Right atrium auricular region (tissue), 2 donors: ENCODE measurements around the gene TRAF3. TPM values are rescaled to one million over a fixed set of nuclear protein-coding genes. Genes with fewer than 3 reads are reported as not detected.
"Not testable (repeated sequence)": the region's sequence is repeated elsewhere in the genome, so short reads cannot be mapped to it uniquely, and the experiment has no call there.

Experiments
- DNase-seq: peaks from one replicate; pipeline ENCODE4 v3.0.0-alpha.2; 2019; ENCODE audit warnings: low spot score
- H3K27ac ChIP-seq, 2 donors: fragments of 200-600 bp; sonication (generic); 1 replicate in 1 of 2; 2 replicates in 1 of 2; pipeline ENCODE4 v1.5.1; 2016 to 2019
- H3K27me3 ChIP-seq, 2 donors: fragments of 200-600 bp; sonication (generic); one replicate each; pipeline versions ENCODE4 v1.5.1 to v1.6.0; 2017 to 2019
- H3K36me3 ChIP-seq: fragments of 200-600 bp; sonication (generic); one replicate; pipeline ENCODE4 v1.5.1; 2016
- H3K4me1 ChIP-seq, 2 donors: fragments of 200-600 bp; sonication (generic); one replicate each; pipeline versions ENCODE4 v1.5.1 to v1.6.0; 2017 to 2019
- H3K4me3 ChIP-seq, 2 donors: fragments of 200-600 bp; sonication (generic); 1 replicate in 1 of 2; 2 replicates in 1 of 2; pipeline ENCODE4 v1.5.1; 2017 to 2019; ENCODE audit warnings: mild to moderate bottlenecking in 1 of 2, moderate library complexity in 1 of 2
- H3K9me3 ChIP-seq, 2 donors: fragments of 200-600 bp; sonication (generic); one replicate each; pipeline ENCODE4 v1.5.1; 2019
- total RNA-seq, 2 donors: library from RNA; depleted of rRNA; stranded (reverse); fragments of >200 nt; gene quantifications; one replicate each; pipeline ENCODE4 v1.1.0, GENCODE V29; 2016
- TF ChIP-seq, protein P1 (sequence below), 2 donors: fragments of 200-600 bp; sonication (generic); IDR thresholded peaks; one replicate each; pipeline ENCODE4 v1.5.1; 2019; ENCODE audit warnings: antibody characterized with exemption in 2 of 2

Gene TRAF3
- total RNA-seq, 2 donors from 2014 or later: 9.1 to 10.0 TPM

DNA sequence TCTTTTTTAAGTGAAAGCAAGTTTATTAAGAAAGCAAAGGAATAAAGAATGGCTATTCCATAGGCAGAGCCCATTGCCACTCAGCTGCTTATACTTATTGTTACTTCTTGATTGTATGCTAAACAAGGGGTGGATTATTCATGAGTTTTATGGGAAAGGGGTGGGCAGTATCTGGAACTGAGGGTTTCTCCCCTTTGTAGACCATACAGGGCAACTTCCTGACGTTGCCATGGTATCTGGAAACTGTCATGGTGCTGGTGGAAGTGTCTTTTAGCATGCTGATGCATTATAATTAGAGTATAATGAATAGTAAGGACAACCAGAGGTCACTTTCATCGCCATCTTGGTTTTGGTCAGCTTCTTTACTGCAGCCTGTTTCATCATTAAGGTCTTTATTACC is 78.9 kb downstream of the TRAF3 start:
- no peak for DNase-seq
- H3K9me3 ChIP-seq: no peaks in the 10 kb centered on the region

DNA sequence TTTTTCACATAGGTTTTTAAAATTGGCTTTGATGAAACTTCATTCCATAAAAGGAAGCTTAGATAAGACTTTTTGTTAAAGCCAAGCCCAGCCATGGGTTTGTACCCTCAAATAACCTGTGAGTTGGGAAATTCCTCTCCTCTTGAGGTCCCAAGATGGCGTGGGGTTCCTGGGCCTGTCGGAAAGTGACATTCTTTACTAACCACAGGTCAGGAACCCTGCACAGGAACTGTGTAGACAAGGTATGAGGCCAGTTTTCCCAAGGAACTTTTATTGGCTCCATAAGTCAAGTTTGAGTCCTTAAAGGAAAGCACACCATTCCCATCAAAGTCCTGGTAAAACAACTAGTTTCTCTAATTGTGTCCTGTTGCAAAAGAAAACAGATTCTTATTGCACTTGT is 80.2 kb downstream of the TRAF3 start:
- TF ChIP-seq, protein P1, sequence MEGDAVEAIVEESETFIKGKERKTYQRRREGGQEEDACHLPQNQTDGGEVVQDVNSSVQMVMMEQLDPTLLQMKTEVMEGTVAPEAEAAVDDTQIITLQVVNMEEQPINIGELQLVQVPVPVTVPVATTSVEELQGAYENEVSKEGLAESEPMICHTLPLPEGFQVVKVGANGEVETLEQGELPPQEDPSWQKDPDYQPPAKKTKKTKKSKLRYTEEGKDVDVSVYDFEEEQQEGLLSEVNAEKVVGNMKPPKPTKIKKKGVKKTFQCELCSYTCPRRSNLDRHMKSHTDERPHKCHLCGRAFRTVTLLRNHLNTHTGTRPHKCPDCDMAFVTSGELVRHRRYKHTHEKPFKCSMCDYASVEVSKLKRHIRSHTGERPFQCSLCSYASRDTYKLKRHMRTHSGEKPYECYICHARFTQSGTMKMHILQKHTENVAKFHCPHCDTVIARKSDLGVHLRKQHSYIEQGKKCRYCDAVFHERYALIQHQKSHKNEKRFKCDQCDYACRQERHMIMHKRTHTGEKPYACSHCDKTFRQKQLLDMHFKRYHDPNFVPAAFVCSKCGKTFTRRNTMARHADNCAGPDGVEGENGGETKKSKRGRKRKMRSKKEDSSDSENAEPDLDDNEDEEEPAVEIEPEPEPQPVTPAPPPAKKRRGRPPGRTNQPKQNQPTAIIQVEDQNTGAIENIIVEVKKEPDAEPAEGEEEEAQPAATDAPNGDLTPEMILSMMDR (IDR thresholded peaks at IDR 0.05): no peak
- DNase-seq: no peak

More for the DNA sequence above, 78.9 kb downstream of the TRAF3 start:
- H3K27me3 ChIP-seq: no peaks in the 10 kb centered on the region
- H3K27ac ChIP-seq: no peak overlapping the region
- H3K4me3 ChIP-seq: no peak overlapping the region
- H3K4me1 ChIP-seq: no peaks in the 10 kb centered on the region
- H3K36me3 ChIP-seq: no peaks in the 10 kb centered on the region
- TF ChIP-seq, protein P1 (IDR thresholded peaks at IDR 0.05): no peak

DNA sequence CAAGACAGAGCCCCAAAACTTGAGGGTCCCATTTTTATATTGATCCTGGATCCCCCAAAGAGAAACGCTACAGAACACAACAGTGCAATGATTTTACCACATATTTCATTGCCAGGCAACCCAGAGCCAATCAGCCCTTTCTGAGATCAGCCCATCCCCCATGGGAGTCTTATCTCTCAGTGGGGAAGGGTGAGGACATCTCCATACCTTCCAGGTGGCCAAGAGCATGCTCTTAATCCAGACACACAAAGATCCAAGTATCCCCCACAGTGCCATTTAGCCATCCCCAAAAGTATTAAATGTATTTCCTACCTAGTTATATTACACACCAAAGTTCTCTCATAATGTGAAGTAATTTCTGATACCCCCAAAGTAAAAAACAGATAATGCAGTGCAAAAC is 82.7 kb downstream of the TRAF3 start:
- H3K36me3 ChIP-seq: no peaks in the 10 kb centered on the region
- TF ChIP-seq, protein P1 (IDR thresholded peaks at IDR 0.05): no peak

More for the DNA sequence above, 80.2 kb downstream of the TRAF3 start:
- Histone ChIP-seq H3K36me3 (no peaks in the 10 kb centered on the region), H3K27me3 (no peaks in the 10 kb centered on the region), H3K4me3 (no peak overlapping the region), H3K27ac (no peak overlapping the region), H3K9me3 (peaks cover 0 to 9% of the 10 kb centered on the region in 2 donors), H3K4me1 (no peaks in the 10 kb centered on the region)

DNA sequence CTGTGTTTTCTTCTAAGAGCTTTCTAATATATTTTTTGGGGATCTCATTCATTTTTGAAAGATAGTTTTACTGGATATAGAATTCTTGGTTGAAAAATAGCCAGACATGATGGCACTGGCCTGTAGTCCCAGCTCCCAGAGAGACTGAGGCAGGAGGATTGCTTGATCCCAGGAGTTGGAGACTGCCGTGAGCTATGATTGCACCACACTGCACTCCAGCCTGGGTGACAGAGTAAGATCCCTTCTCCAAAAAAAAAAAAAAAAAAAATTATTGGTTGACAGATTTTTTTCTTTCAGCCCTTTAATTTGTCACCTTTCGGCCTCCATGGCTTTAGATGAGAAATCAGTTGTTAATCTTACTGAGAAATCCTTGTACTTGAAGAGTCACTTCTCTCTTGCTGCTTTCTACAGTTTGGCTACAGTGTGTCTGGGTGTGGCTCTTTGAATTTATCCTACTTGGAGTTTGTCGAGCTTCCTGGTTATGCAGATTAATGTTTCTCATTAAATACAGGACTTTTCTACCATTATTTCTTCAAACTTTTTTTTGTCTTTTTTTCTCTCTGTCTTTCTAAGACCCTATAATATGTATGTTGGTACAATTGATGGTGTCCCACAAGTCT is 85.0 kb downstream of the TRAF3 start:
- no peaks in the 10 kb centered on the region for H3K27me3 ChIP-seq

More for the DNA sequence above, 82.7 kb downstream of the TRAF3 start:
- H3K4me3 ChIP-seq: no peak overlapping the region
- DNase-seq: no peak
- H3K27me3 ChIP-seq: no peaks in the 10 kb centered on the region
- H3K9me3 ChIP-seq: peaks cover 0 to 13% of the 10 kb centered on the region in 2 donors
- H3K4me1 ChIP-seq: no peaks in the 10 kb centered on the region
- H3K27ac ChIP-seq: no peak overlapping the region

DNA sequence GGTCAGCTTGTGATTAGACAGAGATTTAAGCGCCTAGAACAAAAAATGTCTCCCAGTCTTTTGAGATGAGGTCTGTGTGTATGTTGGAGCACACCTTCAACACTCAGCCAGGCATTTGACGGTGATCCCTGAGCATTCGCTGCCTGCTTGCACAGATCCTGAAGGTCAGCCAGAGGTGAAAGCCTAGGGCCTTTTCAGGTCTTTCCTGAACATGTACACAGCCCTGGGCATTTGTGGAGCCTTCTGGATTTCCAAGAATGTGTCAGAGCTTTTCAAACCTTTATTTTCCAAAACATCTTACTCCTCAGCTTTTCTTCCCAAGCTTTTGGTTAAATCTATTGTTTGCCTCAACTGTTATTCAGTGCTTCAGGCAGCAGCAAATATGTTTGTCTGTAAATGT is 86.1 kb downstream of the TRAF3 start:
- Histone ChIP-seq H3K27me3 (no peaks in the 10 kb centered on the region), H3K4me1 (no peaks in the 10 kb centered on the region), H3K36me3 (no peaks in the 10 kb centered on the region), H3K27ac (no peak overlapping the region), H3K4me3 (no peak overlapping the region), H3K9me3 (peaks cover 0 to 13% of the 10 kb centered on the region in 2 donors)
- TF ChIP-seq, protein P1 (IDR thresholded peaks at IDR 0.05): no peak
- DNase-seq: no peak

More for the DNA sequence above, 85.0 kb downstream of the TRAF3 start:
- DNase-seq: no peak
- no peak overlapping the region for H3K4me3 ChIP-seq
- H3K4me1 ChIP-seq: no peaks in the 10 kb centered on the region
- TF ChIP-seq, protein P1 (IDR thresholded peaks at IDR 0.05): no peak
- H3K27ac ChIP-seq: no peak overlapping the region
- peaks cover 0 to 13% of the 10 kb centered on the region in 2 donors for H3K9me3 ChIP-seq
- no peaks in the 10 kb centered on the region for H3K36me3 ChIP-seq

DNA sequence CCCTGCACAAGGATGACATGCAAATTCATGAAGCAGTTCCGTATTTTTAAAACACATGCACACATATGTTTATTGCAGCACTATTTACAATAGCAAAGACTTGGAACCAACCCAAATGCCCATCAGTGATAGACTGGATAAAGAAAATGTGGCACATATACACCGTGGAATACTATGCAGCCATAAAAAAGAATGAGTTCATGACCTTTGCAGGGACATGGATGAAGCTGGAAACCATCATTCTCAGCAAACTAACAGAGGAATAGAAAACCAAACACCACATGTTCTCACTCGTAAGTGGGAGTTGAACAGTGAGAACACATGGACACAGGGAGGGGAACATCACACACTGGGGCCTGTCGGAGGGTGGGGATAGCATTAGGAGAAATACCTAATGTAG is 88.7 kb downstream of the TRAF3 start:
- not testable (repeated sequence) for H3K27me3 ChIP-seq, H3K4me3 ChIP-seq, H3K4me1 ChIP-seq, H3K36me3 ChIP-seq, DNase-seq, H3K27ac ChIP-seq
- peaks cover 0 to 13% of the 10 kb centered on the region in 2 donors for H3K9me3 ChIP-seq
